DND-41 (cell line): ENCODE results near the gene KANSL1.

Experiments
- ATAC-seq: fragments of 200-7000 bp; cut with Tn5 transposase; 3 replicates; pipeline ENCODE4 v1.9.1; 2021; ENCODE audit warnings: low read depth; ENCODE audit not compliant: insufficient read depth
- DNase-seq: peaks from one replicate; pipeline ENCODE4 v3.0.0-alpha.2; 2020
- H2AFZ ChIP-seq: 2 replicates; pipeline ENCODE4 v1.6.0; 2012; ENCODE audit warnings: low read depth, low read length
- H3K27ac ChIP-seq: 2 replicates; pipeline ENCODE4 v1.5.1; 2012; ENCODE audit warnings: low read length, inconsistent platforms
- H3K27me3 ChIP-seq: fragments of 200-600 bp; sonication (generic); 2 replicates; pipeline ENCODE4 v1.6.0; 2012; ENCODE audit warnings: low read length, mild to moderate bottlenecking, inconsistent platforms; ENCODE audit not compliant: insufficient read depth, poor library complexity
- H3K36me3 ChIP-seq: 2 replicates; pipeline ENCODE4 v1.5.1; 2012; ENCODE audit warnings: low read length, inconsistent platforms; ENCODE audit not compliant: insufficient read depth
- H3K4me1 ChIP-seq: 2 replicates; pipeline ENCODE4 v1.5.1; 2012; ENCODE audit warnings: mild to moderate bottlenecking, low read length; ENCODE audit not compliant: insufficient read depth
- H3K4me2 ChIP-seq: 2 replicates; pipeline ENCODE4 v1.6.0; 2012; ENCODE audit warnings: mild to moderate bottlenecking, moderate library complexity, low read length, inconsistent platforms; ENCODE audit not compliant: insufficient read depth
- H3K4me3 ChIP-seq, 2 experiments: fragments of 200-600 bp in 1 of 2; shearing (Covaris generic) in 1 of 2; 2 replicates each; pipeline ENCODE4 v1.5.1; 2012 to 2016; ENCODE audit warnings: inconsistent platforms in 2 of 2, low read length in 2 of 2, mild to moderate bottlenecking in 2 of 2, low read depth in 1 of 2, moderate library complexity in 1 of 2
- H3K79me2 ChIP-seq: 2 replicates; pipeline ENCODE4 v1.6.0; 2012; ENCODE audit warnings: low read length, inconsistent platforms; ENCODE audit not compliant: insufficient read depth
- H3K9ac ChIP-seq: 2 replicates; pipeline ENCODE4 v1.6.0; 2012; ENCODE audit warnings: low read depth, mild to moderate bottlenecking, inconsistent platforms, low read length, moderate library complexity
- H3K9me3 ChIP-seq: 2 replicates; pipeline ENCODE4 v1.5.1; 2012; ENCODE audit warnings: low read length, moderate library complexity, mild to moderate bottlenecking, inconsistent platforms; ENCODE audit not compliant: insufficient read depth, severe bottlenecking
- H4K20me1 ChIP-seq: 2 replicates; pipeline ENCODE4 v1.6.0; 2012; ENCODE audit warnings: low read length; ENCODE audit not compliant: insufficient read depth
- CTCF ChIP-seq: IDR thresholded peaks from 2 replicates; pipeline ENCODE4 v1.5.1; 2012; ENCODE audit warnings: borderline replicate concordance, low read length, moderate library complexity, mild to moderate bottlenecking; ENCODE audit not compliant: poor library complexity, severe bottlenecking; ENCODE audit errors: extremely low read depth
- EZH2 ChIP-seq: IDR thresholded peaks from 3 replicates; pipeline ENCODE4 v1.6.1; 2012; ENCODE audit warnings: borderline replicate concordance, low read depth, mild to moderate bottlenecking, moderate library complexity, low read length, inconsistent platforms; ENCODE audit not compliant: severe bottlenecking

The KANSL1 gene

GRCh38 chr17:46072998-46073397, 120.2 kb downstream of the KANSL1 start:
- Histone ChIP-seq H3K4me1 (no peaks in the 10 kb centered on the region), H3K36me3 (peaks cover 61% of the 10 kb centered on the region), H3K4me3 (no peak overlapping the region), H3K4me2 (no peak overlapping the region), H3K9ac (no peak overlapping the region), H4K20me1 (peaks cover 47% of the 10 kb centered on the region), H3K27me3 (no peaks in the 10 kb centered on the region), H3K9me3 (no peaks in the 10 kb centered on the region), H2AFZ (no peak overlapping the region), H3K79me2 (peaks cover 92% of the 10 kb centered on the region), H3K27ac (no peak overlapping the region)
- no peak for TF ChIP-seq EZH2
- TF ChIP-seq CTCF, result no peak
- ATAC-seq, result no peak
- no peak for DNase-seq

- H2AFZ ChIP-seq, result no peak overlapping the region
- H3K4me1 ChIP-seq, result no peaks in the 10 kb centered on the region
- peaks cover 92% of the 10 kb centered on the region for H3K79me2 ChIP-seq
- H3K9me3 ChIP-seq, result no peaks in the 10 kb centered on the region
- no peak overlapping the region for H3K27ac ChIP-seq
- H3K4me2 ChIP-seq, result no peak overlapping the region
- DNase-seq (no peak), ATAC-seq (no peak)
- TF ChIP-seq EZH2 (no peak), CTCF (no peak)
- peaks cover 51% of the 10 kb centered on the region for H4K20me1 ChIP-seq
- H3K4me3 ChIP-seq, result no peak overlapping the region
- peaks cover 65% of the 10 kb centered on the region for H3K36me3 ChIP-seq
- no peak overlapping the region for H3K9ac ChIP-seq
- H3K27me3 ChIP-seq, result no peaks in the 10 kb centered on the region
These were observed 121.4 kb downstream of the KANSL1 start for GRCh38 chr17:46071796-46072195.

GRCh38 chr17:46064460-46064859, 128.8 kb downstream of the KANSL1 start:
- H3K79me2 ChIP-seq, result peaks cover 68% of the 10 kb centered on the region
- no peak overlapping the region for H3K4me3 ChIP-seq
- peaks cover 94% of the 10 kb centered on the region for H3K36me3 ChIP-seq
- H3K9ac ChIP-seq, result no peak overlapping the region
- H3K4me1 ChIP-seq, result no peaks in the 10 kb centered on the region
- H4K20me1 ChIP-seq, result peaks cover 26% of the 10 kb centered on the region
- no peaks in the 10 kb centered on the region for H3K27me3 ChIP-seq
- H3K4me2 ChIP-seq, result no peak overlapping the region
- no peaks in the 10 kb centered on the region for H3K9me3 ChIP-seq
- ATAC-seq (no peak), DNase-seq (no peak)
- TF ChIP-seq EZH2, result no peak
- no peak for TF ChIP-seq CTCF
- H2AFZ ChIP-seq, result no peak overlapping the region
- H3K27ac ChIP-seq, result no peak overlapping the region

- H2AFZ ChIP-seq, result no peak overlapping the region
- TF ChIP-seq CTCF (no peak), EZH2 (no peak)
- H3K4me3 ChIP-seq, result no peak overlapping the region
- no peak overlapping the region for H3K9ac ChIP-seq
- no peak overlapping the region for H3K27ac ChIP-seq
- peaks cover 93% of the 10 kb centered on the region for H3K36me3 ChIP-seq
- H3K27me3 ChIP-seq, result no peaks in the 10 kb centered on the region
- H3K4me2 ChIP-seq, result no peak overlapping the region
- H3K4me1 ChIP-seq, result no peaks in the 10 kb centered on the region
- no peaks in the 10 kb centered on the region for H3K9me3 ChIP-seq
- ATAC-seq, result no peak
- DNase-seq, result no peak
- H3K79me2 ChIP-seq, result peaks cover 64% of the 10 kb centered on the region
- H4K20me1 ChIP-seq, result peaks cover 20% of the 10 kb centered on the region
These were observed 130.0 kb downstream of the KANSL1 start for GRCh38 chr17:46063241-46063640.
